ENCODE results near the gene STK25. TPM values are rescaled to one million over a fixed set of nuclear protein-coding genes. Genes with fewer than 3 reads are reported as not detected.

The STK25 gene
- total and polyA plus RNA-seq, 2 donors (not counting 1 experiment from before 2014, with no cell fraction given) = 183 to 378 TPM

DNA sequence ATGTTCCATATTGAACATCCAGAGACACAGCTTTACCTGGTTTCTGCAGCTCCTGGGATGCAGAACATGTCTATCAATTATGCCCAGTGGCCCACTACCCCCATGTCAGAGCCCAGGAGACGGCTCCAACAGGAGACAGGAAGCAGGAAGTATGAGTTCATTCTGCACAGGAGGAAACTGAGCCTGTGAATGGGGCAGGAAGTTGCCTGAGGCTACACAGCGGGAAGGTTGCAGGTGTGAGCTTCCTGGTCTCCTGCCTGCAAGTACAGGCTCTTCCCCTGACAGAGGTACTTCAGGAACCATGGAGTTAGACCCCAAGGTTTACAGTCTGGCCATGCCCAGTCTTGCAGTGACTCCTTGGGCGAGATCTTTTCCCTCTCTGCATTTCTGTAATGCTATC, 47.3 kb upstream of the STK25 start:
- 37% methylated on average over 3 of the region's 3 CpGs for WGBS (ENCODE audit: insufficient coverage)
- peaks cover 0 to 48% (median 16%) of the 10 kb centered on the region in 4 experiments for H3K27me3 ChIP-seq (replicated peaks in 1 of 4; ENCODE audit: control extremely low read depth in 1 of 4, control insufficient read depth in 3 of 4, insufficient read depth in 4 of 4, low read length in 3 of 4)
- H3K4me3 Mint-ChIP-seq = no peak overlapping the region
- H3K4me1 Mint-ChIP-seq = peaks cover 10% of the 10 kb centered on the region
- DNase-seq (no peak), ATAC-seq (ENCODE audit: low read depth) (no peak)
- no peaks in the 10 kb centered on the region for H4K20me1 ChIP-seq (ENCODE audit: control insufficient read depth, insufficient read depth, low read length, poor library complexity, severe bottlenecking)
- peaks cover 55% of the 10 kb centered on the region for H3K27me3 Mint-ChIP-seq
- no peak overlapping the region for H3K4me3 ChIP-seq (ENCODE audit: control extremely low read depth in 1 of 5, extremely low read depth in 1 of 5, insufficient read depth in 1 of 5, low read depth in 2 of 5, low read length in 4 of 5)
- no peaks in the 10 kb centered on the region for H3K36me3 ChIP-seq (replicated peaks in 1 of 2; ENCODE audit: control extremely low read depth in 1 of 2, control insufficient read depth in 1 of 2, extremely low read depth in 1 of 2, insufficient read depth in 2 of 2, low read length in 1 of 2)
- TF ChIP-seq CTCF (IDR thresholded peaks at IDR 0.05) (no peak), EZH2 (IDR thresholded peaks at IDR 0.05; ENCODE audit: borderline replicate concordance, insufficient read depth, low read depth, low read length, poor library complexity, severe bottlenecking) (no peak)
- ChIA-PET POLR2A (no interaction called here), CTCF (no interaction called here)
- H3K79me2 ChIP-seq (ENCODE audit: control insufficient read depth, insufficient read depth, low read length) = no peaks in the 10 kb centered on the region
- no peak overlapping the region for H3K27ac Mint-ChIP-seq
- peaks cover 0 to 11% of the 10 kb centered on the region in 2 donors for H3K4me1 ChIP-seq (ENCODE audit: control insufficient read depth in 2 of 2, insufficient read depth in 2 of 2, low read length in 2 of 2)
- intact Hi-C loops (cut with micrococcal nuclease) = no loop called here
- H3K27ac ChIP-seq (ENCODE audit: low read length in 2 of 2) = no peak overlapping the region
- H3K9ac ChIP-seq (ENCODE audit: low read length) = no peak overlapping the region
- no peak overlapping the region for H2AFZ ChIP-seq (ENCODE audit: insufficient read depth, low read depth, low read length, poor library complexity, severe bottlenecking)
- peaks cover 4 to 24% (median 10%) of the 10 kb centered on the region in 3 donors for H3K9me3 ChIP-seq (ENCODE audit: control extremely low read depth in 1 of 3, control insufficient read depth in 2 of 3, insufficient read depth in 1 of 3, low read length in 2 of 3)
- H3K4me2 ChIP-seq (replicated peaks; ENCODE audit: low read depth, low read length, poor library complexity, severe bottlenecking) = no peak overlapping the region
- H3K9me3 Mint-ChIP-seq (ENCODE audit: insufficient read depth) = peaks cover 12% of the 10 kb centered on the region

DNA sequence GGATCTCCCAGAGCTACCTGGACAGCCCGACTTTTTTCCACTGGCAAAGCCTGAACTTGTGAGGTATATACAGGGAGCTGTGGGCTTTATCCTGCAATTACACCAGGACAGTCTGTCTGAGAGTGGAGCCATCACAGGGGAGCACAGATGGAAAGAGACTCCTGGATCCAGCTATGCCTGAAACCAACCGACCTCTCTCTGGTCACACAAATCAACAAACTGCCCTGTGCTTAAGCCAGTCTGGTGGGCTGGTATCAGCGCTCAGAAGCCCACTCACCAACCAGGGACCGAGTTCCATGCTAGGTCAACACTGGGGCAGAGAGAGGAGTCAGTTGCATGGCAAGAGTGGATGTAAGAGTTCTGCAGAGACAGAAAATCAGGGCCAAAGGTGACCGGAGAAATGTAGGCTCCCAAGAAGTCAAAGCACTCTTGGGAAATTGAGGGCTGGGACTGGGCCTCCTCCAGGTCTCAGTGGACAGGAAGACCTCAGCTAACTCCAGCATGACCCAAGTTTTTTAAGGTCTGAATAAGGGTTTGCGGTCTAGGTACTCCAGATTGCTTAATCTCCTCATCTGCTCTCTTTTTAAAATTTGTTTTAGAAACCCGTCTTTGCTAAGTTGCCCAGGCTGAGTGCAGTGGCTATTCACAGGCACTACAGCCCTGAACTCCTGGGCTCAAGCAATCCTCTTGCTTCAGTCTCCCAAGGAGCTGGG, 46.4 kb upstream of the STK25 start:
- H3K4me3 ChIP-seq (ENCODE audit: control extremely low read depth in 1 of 5, extremely low read depth in 1 of 5, insufficient read depth in 1 of 5, low read depth in 2 of 5, low read length in 4 of 5) = no peak overlapping the region
- Mint-ChIP-seq H3K9me3 (ENCODE audit: insufficient read depth) (peaks cover 12% of the 10 kb centered on the region), H3K4me1 (peaks cover 5% of the 10 kb centered on the region), H3K4me3 (no peak overlapping the region), H3K27me3 (peaks cover 47% of the 10 kb centered on the region), H3K27ac (no peak overlapping the region)
- no peak for TF ChIP-seq CTCF (IDR thresholded peaks at IDR 0.05)
- TF ChIP-seq EZH2 (IDR thresholded peaks at IDR 0.05; ENCODE audit: borderline replicate concordance, insufficient read depth, low read depth, low read length, poor library complexity, severe bottlenecking) = no peak
- no peak overlapping the region for H2AFZ ChIP-seq (ENCODE audit: insufficient read depth, low read depth, low read length, poor library complexity, severe bottlenecking)
- no peak overlapping the region for H3K4me2 ChIP-seq (replicated peaks; ENCODE audit: low read depth, low read length, poor library complexity, severe bottlenecking)
- H3K9me3 ChIP-seq (ENCODE audit: control extremely low read depth in 1 of 3, control insufficient read depth in 2 of 3, insufficient read depth in 1 of 3, low read length in 2 of 3) = peaks cover 4 to 24% (median 10%) of the 10 kb centered on the region in 3 donors
- H3K27me3 ChIP-seq (replicated peaks in 1 of 4; ENCODE audit: control extremely low read depth in 1 of 4, control insufficient read depth in 3 of 4, insufficient read depth in 4 of 4, low read length in 3 of 4) = peaks cover 0 to 39% (median 11%) of the 10 kb centered on the region in 4 experiments
- CTCF ChIA-PET = no interaction called here
- H3K9ac ChIP-seq (ENCODE audit: low read length) = no peak overlapping the region
- no peak for ATAC-seq (ENCODE audit: low read depth)
- 86% methylated on average over 4 of the region's 7 CpGs for WGBS (ENCODE audit: insufficient coverage)
- H3K27ac ChIP-seq (ENCODE audit: low read length in 2 of 2) = no peak overlapping the region
- intact Hi-C loops (cut with micrococcal nuclease) = no loop called here
- no peaks in the 10 kb centered on the region for H3K36me3 ChIP-seq (replicated peaks in 1 of 2; ENCODE audit: control extremely low read depth in 1 of 2, control insufficient read depth in 1 of 2, extremely low read depth in 1 of 2, insufficient read depth in 2 of 2, low read length in 1 of 2)
- POLR2A ChIA-PET = no interaction called here
- no peaks in the 10 kb centered on the region for H4K20me1 ChIP-seq (ENCODE audit: control insufficient read depth, insufficient read depth, low read length, poor library complexity, severe bottlenecking)
- H3K4me1 ChIP-seq (ENCODE audit: control insufficient read depth in 2 of 2, insufficient read depth in 2 of 2, low read length in 2 of 2) = peaks cover 0 to 7% of the 10 kb centered on the region in 2 donors
- no peak for DNase-seq
- no peaks in the 10 kb centered on the region for H3K79me2 ChIP-seq (ENCODE audit: control insufficient read depth, insufficient read depth, low read length)
